PC-3 (cell line): ENCODE results near the gene CHTF18. TPM values are rescaled to one million over a fixed set of nuclear protein-coding genes. Genes with fewer than 3 reads are reported as not detected.

Experiments
- ATAC-seq: fragments of 200-7000 bp; cut with Tn5 transposase; 2 replicates; pipeline ENCODE4 v1.9.1; 2020; ENCODE audit warnings: mild to moderate bottlenecking, moderate library complexity
- BruUV-seq: library from RNA; stranded (reverse); fragments of 400-500 nt; replicated peaks from 2 replicates; lab custom pipeline; 2021; lab: Mats Ljungman, UMichigan
- CTCF ChIA-PET: fragments of 300-600 bp; sonication (Branson Sonifier 250); formaldehyde crosslinking; loops from one replicate; lab custom pipeline; 2022; ENCODE audit warnings: antibody characterized with exemption; lab: Charles Lee
- POLR2A ChIA-PET: fragments of 300-600 bp; sonication (Branson Sonifier 250); formaldehyde crosslinking; loops from one replicate; lab custom pipeline; 2022; ENCODE audit warnings: antibody characterized with exemption; ENCODE audit not compliant: unreplicated experiment; lab: Charles Lee
- DNase-seq: peaks from one replicate; pipeline ENCODE4 v3.0.0-alpha.2; 2015
- H2AFZ ChIP-seq: fragments of 300-600 bp; sonication (generic); 2 replicates; pipeline ENCODE4 v1.6.0; 2016; ENCODE audit warnings: antibody characterized with exemption, low read length
- H3F3A ChIP-seq: fragments of 300-600 bp; sonication (generic); one replicate; pipeline ENCODE4 v1.6.0; 2017; ENCODE audit warnings: antibody characterized with exemption, low read length, control low read depth, mild to moderate bottlenecking; ENCODE audit not compliant: unreplicated experiment
- H3K27ac ChIP-seq: fragments of 300-600 bp; sonication (generic); 2 replicates; pipeline ENCODE4 v1.5.1; 2016; ENCODE audit warnings: mild to moderate bottlenecking, low read length
- H3K27me3 ChIP-seq: fragments of 300-600 bp; sonication (generic); 2 replicates; pipeline ENCODE4 v1.6.1; 2016; ENCODE audit warnings: low read length, mixed read lengths
- H3K36me3 ChIP-seq: fragments of 300-600 bp; sonication (generic); 2 replicates; pipeline ENCODE4 v1.6.1; 2016; ENCODE audit warnings: low read depth, mixed run types, low read length, mixed read lengths
- H3K4me1 ChIP-seq: fragments of 300-600 bp; sonication (generic); 2 replicates; pipeline ENCODE4 v1.5.1; 2016; ENCODE audit warnings: low read length; ENCODE audit not compliant: insufficient read depth
- H3K4me2 ChIP-seq: fragments of 300-600 bp; sonication (generic); 2 replicates; pipeline ENCODE4 v1.6.0; 2016; ENCODE audit warnings: low read length
- H3K4me3 ChIP-seq: fragments of 300-600 bp; sonication (generic); 2 replicates; pipeline ENCODE4 v1.5.1; 2016; ENCODE audit warnings: mild to moderate bottlenecking, low read length, mixed read lengths
- H3K79me2 ChIP-seq: fragments of 300-600 bp; sonication (generic); 2 replicates; pipeline ENCODE4 v1.6.1; 2017; ENCODE audit warnings: low read length, mixed read lengths
- H3K9ac ChIP-seq: fragments of 300-600 bp; sonication (generic); 2 replicates; pipeline ENCODE4 v1.6.0; 2016; ENCODE audit warnings: mild to moderate bottlenecking, low read length
- H3K9me2 ChIP-seq: fragments of 300-600 bp; sonication (generic); replicated peaks from 2 replicates; pipeline ENCODE4 v1.6.1; 2016; ENCODE audit warnings: mixed run types, low read length, mixed read lengths
- H3K9me3 ChIP-seq: fragments of 300-600 bp; sonication (generic); 2 replicates; pipeline ENCODE4 v1.6.1; 2016; ENCODE audit warnings: low read length, mixed read lengths
- H4K20me1 ChIP-seq: fragments of 300-600 bp; sonication (generic); 2 replicates; pipeline ENCODE4 v1.6.1; 2016; ENCODE audit warnings: low read length, mixed read lengths
- CTCF ChIP-seq: fragments of 300-600 bp; sonication (generic); conservative IDR thresholded peaks from 2 replicates; pipeline ENCODE4 v1.5.1; 2017; ENCODE audit warnings: antibody characterized with exemption, low read depth, mild to moderate bottlenecking, low read length
- EZH2 ChIP-seq: fragments of 300-600 bp; sonication (generic); IDR thresholded peaks from one replicate; pipeline ENCODE4 v1.6.1; 2017; ENCODE audit warnings: antibody characterized with exemption, mild to moderate bottlenecking, low read length; ENCODE audit not compliant: unreplicated experiment
- EZH2phosphoT487 ChIP-seq: fragments of 300-600 bp; sonication (generic); IDR thresholded peaks from 2 replicates; pipeline ENCODE4 v1.6.1; 2018; ENCODE audit warnings: mild to moderate bottlenecking, antibody characterized with exemption, low read length, borderline replicate concordance
- intact Hi-C: fragments of 100-400 bp; cut with micrococcal nuclease; formaldehyde crosslinking; loops from 2 replicates; pipeline ENCODE4 v1.9.0; 2023
- total RNA-seq: library from RNA; depleted of rRNA; stranded (reverse); fragments of >200 nt; gene quantifications from 2 replicates; pipeline ENCODE4 v1.2.3, GENCODE V29; 2014

The CHTF18 gene
- total RNA-seq, 1 experiment from 2014 or later = 79.0 TPM

GRCh38 chr16:796296-797119 lies 8.1 kb downstream of the CHTF18 start:
- TF ChIP-seq EZH2 (no peak), CTCF (no peak), EZH2phosphoT487 (no peak)
- CTCF ChIA-PET = interaction anchor here (1.1 kb wide), 1 partner anchor 84 kb away, joined by 4 read pairs; no protein-coding TSS in a partner anchor
- POLR2A ChIA-PET = no interaction called here

GRCh38 chr16:797120-797420 lies 8.7 kb downstream of the CHTF18 start:
- H2AFZ ChIP-seq = no peak overlapping the region
- H4K20me1 ChIP-seq = no peaks in the 10 kb centered on the region
- H3K36me3 ChIP-seq = no peaks in the 10 kb centered on the region
- intact Hi-C loops = no loop called here
- peaks cover 12% of the 10 kb centered on the region for H3K4me1 ChIP-seq
- ATAC-seq (no peak), DNase-seq (peak; percentile 49)
- no peaks in the 10 kb centered on the region for H3K27me3 ChIP-seq
- no peak overlapping the region for H3K4me3 ChIP-seq
- POLR2A ChIA-PET = no interaction called here
- no peak overlapping the region for H3K27ac ChIP-seq
- H3F3A ChIP-seq = no peaks in the 10 kb centered on the region
- H3K9ac ChIP-seq = no peak overlapping the region
- no peaks in the 10 kb centered on the region for H3K9me2 ChIP-seq
- CTCF ChIA-PET = no interaction called here
- no peak overlapping the region for H3K4me2 ChIP-seq
- no TSS peak for BruUV-seq
- no peaks in the 10 kb centered on the region for H3K9me3 ChIP-seq
- TF ChIP-seq CTCF = no peak
- no peak for TF ChIP-seq EZH2
- no peaks in the 10 kb centered on the region for H3K79me2 ChIP-seq

More at GRCh38 chr16:796296-797119, 8.1 kb downstream of the CHTF18 start:
- peaks cover 12% of the 10 kb centered on the region for H3K4me1 ChIP-seq
- intact Hi-C loops = no loop called here
- BruUV-seq = no TSS peak
- no peaks in the 10 kb centered on the region for H4K20me1 ChIP-seq
- H2AFZ ChIP-seq = no peak overlapping the region
- H3K4me3 ChIP-seq = no peak overlapping the region
- peak overlapping the region; percentile 66; the same call in 1 of the 2 replicates for H3K4me2 ChIP-seq
- H3F3A ChIP-seq = no peaks in the 10 kb centered on the region
- no peaks in the 10 kb centered on the region for H3K9me2 ChIP-seq
- H3K79me2 ChIP-seq = no peaks in the 10 kb centered on the region
- DNase-seq (no peak), ATAC-seq (no peak)
- H3K9me3 ChIP-seq = no peaks in the 10 kb centered on the region
- H3K9ac ChIP-seq = no peak overlapping the region
- no peak overlapping the region for H3K27ac ChIP-seq
- no peaks in the 10 kb centered on the region for H3K36me3 ChIP-seq
- no peaks in the 10 kb centered on the region for H3K27me3 ChIP-seq

GRCh38 chr16:797686-798085 lies 9.3 kb downstream of the CHTF18 start:
- H3K79me2 ChIP-seq = no peaks in the 10 kb centered on the region
- H3K4me3 ChIP-seq = no peak overlapping the region
- H3K9me3 ChIP-seq = no peaks in the 10 kb centered on the region
- TF ChIP-seq CTCF (no peak), EZH2 (no peak), EZH2phosphoT487 (no peak)
- no TSS peak for BruUV-seq
- H2AFZ ChIP-seq = no peak overlapping the region
- no peaks in the 10 kb centered on the region for H4K20me1 ChIP-seq
- no peaks in the 10 kb centered on the region for H3K27me3 ChIP-seq
- ATAC-seq (no peak), DNase-seq (no peak)
- ChIA-PET POLR2A (no interaction called here), CTCF (no interaction called here)
- H3F3A ChIP-seq = no peaks in the 10 kb centered on the region
- H3K9ac ChIP-seq = no peak overlapping the region
- no peak overlapping the region for H3K4me2 ChIP-seq
- H3K27ac ChIP-seq = no peak overlapping the region
- H3K36me3 ChIP-seq = no peaks in the 10 kb centered on the region
- peaks cover 12% of the 10 kb centered on the region for H3K4me1 ChIP-seq
- intact Hi-C loops = no loop called here
- H3K9me2 ChIP-seq = no peaks in the 10 kb centered on the region
